MV-4-11 (cell line): ENCODE data around the gene UCN.
"Not testable (repeated sequence)": the region's sequence is repeated elsewhere in the genome, so short reads cannot be mapped to it uniquely, and the experiment has no call there.

Experiments
- DNase-seq: peaks from one replicate; lab custom pipeline; 2025; lab: John Stamatoyannopoulos, UW

UCN gene

GRCh38 chr2:27282892-27283291 lies 25.4 kb downstream of the UCN start:
- DNase-seq, result no peak

- no peak for DNase-seq
These were observed 26.2 kb downstream of the UCN start, which contains the start of gene TRIM54 for GRCh38 chr2:27281855-27282559. TSS of gene TRIM54 (plus strand) at chr2:27282429. CDS start at chr2:27282732, 303 bp downstream.

GRCh38 chr2:27281442-27281841 lies 26.8 kb downstream of the UCN start:
- DNase-seq, result no peak

GRCh38 chr2:27280826-27281225 lies 27.4 kb downstream of the UCN start:
- DNase-seq, result no peak

GRCh38 chr2:27278010-27278409 lies 30.2 kb downstream of the UCN start:
- no peak for DNase-seq

GRCh38 chr2:27275211-27276150 lies 32.8 kb downstream of the UCN start, which contains the start of gene DNAJC5G:
TSS of gene DNAJC5G (plus strand) at chr2:27275433. CDS start at chr2:27276729, 1,296 bp downstream.
- DNase-seq, result no peak

GRCh38 chr2:27272537-27273522 lies 35.4 kb downstream of the UCN start:
- peak; percentile 63 for DNase-seq

- no peak for DNase-seq
These were observed 36.5 kb downstream of the UCN start for GRCh38 chr2:27271631-27272340.

- no peak for DNase-seq
These were observed 37.6 kb downstream of the UCN start for GRCh38 chr2:27270670-27271069.

- no peak for DNase-seq
These were observed 38.1 kb downstream of the UCN start for GRCh38 chr2:27270131-27270530.

- not testable (repeated sequence) for DNase-seq
These were observed 39.9 kb downstream of the UCN start for GRCh38 chr2:27268296-27268695.

GRCh38 chr2:27265536-27265870 lies 42.7 kb downstream of the UCN start:
- DNase-seq, result no peak

GRCh38 chr2:27264753-27265535 lies 43.3 kb downstream of the UCN start:
- peak; percentile 33 for DNase-seq

GRCh38 chr2:27264253-27264752 lies 43.9 kb downstream of the UCN start:
- DNase-seq, result no peak

- no peak for DNase-seq
These were observed 44.7 kb downstream of the UCN start for GRCh38 chr2:27263287-27264252.

- peak; percentile 21 for DNase-seq
These were observed 45.6 kb downstream of the UCN start, which contains the start of gene SLC30A3 for GRCh38 chr2:27262379-27263286. TSS of gene SLC30A3 (minus strand) at chr2:27263047. CDS start at chr2:27262906, 141 bp downstream.

- no peak for DNase-seq
These were observed 46.3 kb downstream of the UCN start for GRCh38 chr2:27261926-27262298.
